Effector memory CD4-positive, alpha-beta T cell (primary cell): ENCODE measurements around the gene DEUP1.

Experiments used
- DNase-seq, 3 donors: peaks; one replicate each; pipeline ENCODE4 v3.0.0-alpha.2; 2020
- H3K27ac ChIP-seq: 2 replicates; pipeline ENCODE4 v1.7.0; 2013; ENCODE audit warnings: mild to moderate bottlenecking, low read length, moderate library complexity; ENCODE audit not compliant: insufficient read depth, poor library complexity, severe bottlenecking
- H3K27me3 ChIP-seq: replicated peaks from 2 replicates; pipeline ENCODE4 v1.7.0; 2013; ENCODE audit warnings: mild to moderate bottlenecking, low read length; ENCODE audit not compliant: insufficient read depth, control insufficient read depth, poor library complexity, severe bottlenecking
- H3K36me3 ChIP-seq: 2 replicates; pipeline ENCODE4 v1.7.0; 2013; ENCODE audit warnings: mild to moderate bottlenecking, low read length, moderate library complexity; ENCODE audit not compliant: control insufficient read depth, insufficient read depth
- H3K4me1 ChIP-seq: 2 replicates; pipeline ENCODE4 v1.7.0; 2013; ENCODE audit warnings: low read length, mild to moderate bottlenecking; ENCODE audit not compliant: control insufficient read depth, insufficient read depth, poor library complexity, severe bottlenecking
- H3K4me3 ChIP-seq: 2 replicates; pipeline ENCODE4 v1.7.0; 2013; ENCODE audit warnings: low read length, low read depth, mild to moderate bottlenecking; ENCODE audit not compliant: insufficient read depth, poor library complexity, severe bottlenecking
- H3K9me3 ChIP-seq: 2 replicates; pipeline ENCODE4 v1.7.0; 2013; ENCODE audit warnings: mild to moderate bottlenecking, low read length, moderate library complexity; ENCODE audit not compliant: control insufficient read depth
- total RNA-seq, 3 donors: gene quantifications; one replicate each; lab custom pipeline; 2026; lab: John Stamatoyannopoulos, UW

DEUP1 gene, protein sequence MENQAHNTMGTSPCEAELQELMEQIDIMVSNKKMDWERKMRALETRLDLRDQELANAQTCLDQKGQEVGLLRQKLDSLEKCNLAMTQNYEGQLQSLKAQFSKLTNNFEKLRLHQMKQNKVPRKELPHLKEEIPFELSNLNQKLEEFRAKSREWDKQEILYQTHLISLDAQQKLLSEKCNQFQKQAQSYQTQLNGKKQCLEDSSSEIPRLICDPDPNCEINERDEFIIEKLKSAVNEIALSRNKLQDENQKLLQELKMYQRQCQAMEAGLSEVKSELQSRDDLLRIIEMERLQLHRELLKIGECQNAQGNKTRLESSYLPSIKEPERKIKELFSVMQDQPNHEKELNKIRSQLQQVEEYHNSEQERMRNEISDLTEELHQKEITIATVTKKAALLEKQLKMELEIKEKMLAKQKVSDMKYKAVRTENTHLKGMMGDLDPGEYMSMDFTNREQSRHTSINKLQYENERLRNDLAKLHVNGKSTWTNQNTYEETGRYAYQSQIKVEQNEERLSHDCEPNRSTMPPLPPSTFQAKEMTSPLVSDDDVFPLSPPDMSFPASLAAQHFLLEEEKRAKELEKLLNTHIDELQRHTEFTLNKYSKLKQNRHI
- 0 reads per million in 3 donors for total RNA-seq

DNA sequence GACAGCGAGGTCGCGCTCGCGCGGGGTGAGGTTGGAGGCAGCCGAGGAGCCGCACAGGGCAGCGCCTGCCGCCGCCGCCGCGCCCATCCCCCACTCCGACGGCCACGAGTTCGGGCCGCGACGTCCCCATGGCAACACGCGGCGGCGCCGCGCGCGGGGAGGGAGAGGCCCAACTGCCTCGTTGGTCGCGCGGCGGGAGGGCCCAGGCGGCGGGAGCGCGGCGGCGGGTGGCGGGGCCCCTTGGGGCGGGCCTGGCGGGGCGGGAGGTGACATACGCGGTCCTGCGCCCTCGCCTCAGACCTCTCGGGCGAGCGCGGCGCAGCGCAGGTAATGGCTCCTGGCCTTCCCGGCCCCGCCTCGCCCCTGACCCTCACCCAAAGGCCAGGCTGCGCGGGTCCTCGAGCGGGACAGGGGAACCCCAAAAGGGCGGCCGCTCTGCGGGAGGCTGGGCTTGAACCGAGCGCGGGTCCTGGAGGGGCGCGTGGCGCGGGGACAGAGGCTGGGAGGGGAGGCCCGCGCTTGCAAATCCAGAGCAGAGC is at the start of gene DEUP1:
TSS of gene DEUP1 (plus strand) at position 297 of the 539 bp plus-strand sequence. CDS start 1,518 bp downstream, outside the sequence.
- H3K27ac ChIP-seq: no peak within 1 kb of the TSS
- H3K4me1 ChIP-seq: no peaks in the 10 kb centered on the region
- H3K9me3 ChIP-seq: no peaks in the 10 kb centered on the region
- H3K4me3 ChIP-seq: no peak within 1 kb of the TSS
- peaks cover 3% of the 10 kb centered on the region for H3K27me3 ChIP-seq
- no peak for DNase-seq
- no peaks in the 10 kb centered on the region for H3K36me3 ChIP-seq

- Histone ChIP-seq H3K36me3 (no peaks in the 10 kb centered on the region), H3K4me1 (no peaks in the 10 kb centered on the region), H3K27me3 (no peaks in the 10 kb centered on the region), H3K27ac (no peak overlapping the region), H3K4me3 (no peak overlapping the region), H3K9me3 (no peaks in the 10 kb centered on the region)
- no peak for DNase-seq
Measured at GRCh38 chr11:93285430-93285829, 45.1 kb upstream of the DEUP1 start.

- H3K27me3 ChIP-seq: no peaks in the 10 kb centered on the region
- no peak overlapping the region for H3K27ac ChIP-seq
- no peaks in the 10 kb centered on the region for H3K36me3 ChIP-seq
- no peaks in the 10 kb centered on the region for H3K9me3 ChIP-seq
- H3K4me3 ChIP-seq: no peak overlapping the region
- no peak for DNase-seq
- H3K4me1 ChIP-seq: no peaks in the 10 kb centered on the region
Measured at GRCh38 chr11:93287434-93287833, 43.1 kb upstream of the DEUP1 start.

GRCh38 chr11:93288079-93288478 is 42.5 kb upstream of the DEUP1 start:
- Histone ChIP-seq H3K36me3 (no peaks in the 10 kb centered on the region), H3K4me1 (no peaks in the 10 kb centered on the region), H3K27ac (no peak overlapping the region), H3K9me3 (no peaks in the 10 kb centered on the region), H3K4me3 (no peak overlapping the region), H3K27me3 (no peaks in the 10 kb centered on the region)
- no peak for DNase-seq

DNA sequence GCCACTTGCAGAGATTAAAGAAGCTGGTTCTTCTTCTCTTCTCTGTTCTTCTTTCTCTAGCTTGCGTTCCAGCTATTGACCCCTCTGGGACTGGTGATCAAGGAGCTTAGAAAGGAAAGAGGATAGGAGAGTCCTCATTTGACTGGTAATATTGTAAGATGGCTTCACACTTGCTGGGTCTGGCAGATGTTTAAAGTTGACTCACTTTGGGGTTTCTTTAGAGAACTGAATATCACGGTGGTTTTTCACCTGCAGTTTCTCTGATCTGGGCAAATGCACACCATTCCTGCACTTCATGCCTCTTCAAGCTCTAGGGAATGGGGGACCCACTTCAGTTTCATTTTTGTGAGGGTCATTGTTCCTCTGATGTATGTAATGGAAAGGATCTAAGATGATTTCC is 41.8 kb upstream of the DEUP1 start:
- Histone ChIP-seq H3K4me1 (no peaks in the 10 kb centered on the region), H3K9me3 (no peaks in the 10 kb centered on the region), H3K27ac (no peak overlapping the region), H3K27me3 (no peaks in the 10 kb centered on the region), H3K4me3 (no peak overlapping the region), H3K36me3 (no peaks in the 10 kb centered on the region)
- DNase-seq: no peak

DNA sequence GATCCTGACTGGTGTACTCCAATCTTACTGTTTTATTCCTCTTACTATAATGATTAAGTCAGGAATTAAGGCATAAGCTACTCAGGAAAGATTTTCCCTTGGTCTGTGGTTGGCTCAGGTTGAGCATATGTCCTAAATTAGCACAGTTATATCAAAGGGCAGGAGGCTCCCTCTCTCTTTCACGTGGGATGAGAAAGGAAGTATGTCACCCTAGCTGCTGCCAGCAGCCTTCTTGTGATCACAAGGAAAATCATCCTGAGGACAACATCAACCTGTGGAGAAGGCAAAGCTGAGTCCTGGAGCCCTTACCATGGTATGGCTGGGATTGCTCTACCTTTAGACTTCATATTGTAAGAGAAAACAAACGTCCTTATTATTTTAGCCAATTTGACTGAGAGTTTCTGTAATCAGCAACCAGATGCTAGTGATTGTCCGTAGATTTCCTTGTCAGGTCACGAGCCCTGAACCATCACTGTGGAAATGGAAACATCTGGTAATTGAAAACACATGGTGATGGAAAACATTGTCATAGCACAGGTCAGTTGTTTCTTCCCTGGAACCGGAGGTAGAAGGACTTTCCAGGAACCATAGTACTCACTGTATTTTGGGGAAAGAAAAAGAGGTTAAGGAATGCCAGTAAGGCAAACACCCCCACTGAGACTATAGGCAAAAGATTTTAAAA is 40.6 kb upstream of the DEUP1 start:
- no peaks in the 10 kb centered on the region for H3K36me3 ChIP-seq
- no peak overlapping the region for H3K27ac ChIP-seq
- no peaks in the 10 kb centered on the region for H3K4me1 ChIP-seq
- no peaks in the 10 kb centered on the region for H3K27me3 ChIP-seq
- DNase-seq: no peak
- no peak overlapping the region for H3K4me3 ChIP-seq
- H3K9me3 ChIP-seq: no peaks in the 10 kb centered on the region

DNA sequence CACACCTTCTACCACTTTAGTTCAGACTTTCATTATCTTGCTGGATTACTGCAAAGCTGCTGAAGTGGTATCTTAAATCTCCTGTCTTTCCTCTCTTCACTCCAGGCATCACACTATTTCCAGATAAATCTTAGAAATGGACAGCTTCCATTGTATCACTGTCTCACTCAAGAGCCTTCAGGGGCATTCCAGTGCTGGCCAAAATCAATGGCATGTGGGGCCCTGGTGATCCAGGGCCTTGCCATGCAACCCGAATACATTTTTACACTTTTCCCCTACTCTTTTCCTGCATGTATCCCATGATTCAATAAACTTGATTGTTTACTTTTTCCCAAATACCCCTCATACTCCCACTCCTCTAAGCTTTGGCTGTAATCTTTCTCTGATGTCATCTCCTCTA is 39.4 kb upstream of the DEUP1 start:
- DNase-seq: no peak
- H3K27ac ChIP-seq: no peak overlapping the region
- H3K27me3 ChIP-seq: no peaks in the 10 kb centered on the region
- H3K4me3 ChIP-seq: no peak overlapping the region
- H3K36me3 ChIP-seq: no peaks in the 10 kb centered on the region
- no peaks in the 10 kb centered on the region for H3K9me3 ChIP-seq
- no peaks in the 10 kb centered on the region for H3K4me1 ChIP-seq

DNA sequence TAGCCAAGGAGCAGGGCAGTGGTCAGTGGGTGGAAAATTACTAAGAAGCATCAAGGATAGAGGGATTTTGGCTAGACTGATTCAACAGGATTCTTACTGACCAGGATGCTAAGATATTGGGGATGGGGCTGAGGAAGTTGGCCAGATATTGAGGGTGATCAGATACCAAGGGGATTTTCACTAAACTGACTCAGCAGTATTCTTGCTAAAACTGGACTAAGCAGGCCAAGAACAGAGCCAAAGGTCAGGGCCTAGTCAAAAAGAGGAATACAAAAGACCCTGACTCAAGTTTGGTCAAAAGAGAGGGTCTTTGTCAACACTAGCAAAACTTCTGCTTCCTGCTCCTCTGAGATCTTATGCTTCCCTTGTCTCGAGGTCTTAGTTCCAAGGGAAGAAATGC is 38.6 kb upstream of the DEUP1 start:
- Histone ChIP-seq H3K4me3 (no peak overlapping the region), H3K36me3 (no peaks in the 10 kb centered on the region), H3K27me3 (no peaks in the 10 kb centered on the region), H3K4me1 (no peaks in the 10 kb centered on the region), H3K9me3 (no peaks in the 10 kb centered on the region), H3K27ac (no peak overlapping the region)
- no peak for DNase-seq

DNA sequence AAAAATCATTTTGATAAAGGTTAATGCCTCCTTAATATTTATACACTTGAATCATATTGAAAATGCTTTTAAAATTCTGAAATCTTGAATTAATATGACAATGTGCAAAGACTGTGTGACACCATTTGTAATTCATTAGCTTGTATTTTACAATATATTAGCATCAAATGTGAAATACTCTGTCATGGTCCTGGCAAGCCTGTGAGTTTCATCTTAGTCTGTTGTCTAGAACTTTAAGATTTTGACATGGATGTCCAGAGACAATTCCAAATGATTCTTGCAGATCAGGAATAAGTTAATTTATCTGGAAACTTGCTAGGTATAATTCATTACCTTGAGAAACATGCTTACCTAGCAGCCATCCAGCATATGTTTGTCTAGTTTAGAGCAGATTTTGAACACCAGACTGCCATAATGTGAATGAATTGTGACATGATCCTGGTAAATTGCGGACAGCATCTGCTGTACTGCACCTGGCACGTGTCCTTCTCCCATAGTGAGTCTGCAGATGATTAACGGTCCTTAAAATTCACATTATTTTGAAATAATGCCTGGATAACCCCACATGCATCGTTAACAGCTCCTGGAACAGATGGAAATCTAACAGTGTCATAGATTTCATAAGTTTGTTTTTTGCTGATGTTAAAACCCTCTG is 34.5 kb upstream of the DEUP1 start:
- DNase-seq: no peak
- no peak overlapping the region for H3K4me3 ChIP-seq
- H3K9me3 ChIP-seq: no peaks in the 10 kb centered on the region
- H3K4me1 ChIP-seq: no peaks in the 10 kb centered on the region
- H3K27me3 ChIP-seq: no peaks in the 10 kb centered on the region
- H3K36me3 ChIP-seq: no peaks in the 10 kb centered on the region
- H3K27ac ChIP-seq: no peak overlapping the region
